ENCODE data around the gene TMEM182.
A peak's percentile ranks its signal among the peaks of the same experiment; 100 is the strongest.

TMEM182 gene

GRCh38 chr2:102737431-102737830 lies 24.4 kb upstream of the TMEM182 start:
- Histone ChIP-seq H3K9me3 (ENCODE audit: low read length) (no peaks in the 10 kb centered on the region), H3K4me1 (ENCODE audit: insufficient read depth, low read length, severe bottlenecking) (peaks cover 32% of the 10 kb centered on the region), H3K36me3 (ENCODE audit: insufficient read depth, low read length) (no peaks in the 10 kb centered on the region), H3K9ac (ENCODE audit: low read length) (peak overlapping the region; percentile 77), H3F3A (ENCODE audit: insufficient read depth, low read length) (no peaks in the 10 kb centered on the region), H3K27ac (ENCODE audit: low read depth, low read length, poor library complexity, severe bottlenecking) (no peak overlapping the region), H2AFZ (ENCODE audit: low read length) (peak overlapping the region; percentile 70), H3K9me2 (ENCODE audit: low read depth, low read length) (no peaks in the 10 kb centered on the region), H3K79me2 (ENCODE audit: insufficient read depth, low read length) (0 out of 2 replicates have a peak, but pooled peaks cover 17% of the 10 kb centered on the region), H4K20me1 (ENCODE audit: insufficient read depth, low read length) (no peaks in the 10 kb centered on the region), H3K27me3 (ENCODE audit: insufficient read depth, low read length) (no peaks in the 10 kb centered on the region), H3K4me2 (ENCODE audit: low read length) (peak overlapping the region; percentile 97), H3K4me3 (ENCODE audit: low read depth, low read length, poor library complexity, severe bottlenecking) (peak overlapping the region; percentile 92)
- TF ChIP-seq CTCF (IDR thresholded peaks at IDR 0.05; ENCODE audit: low read length) (no peak), EZH2 (IDR thresholded peaks at IDR 0.05; ENCODE audit: borderline replicate concordance, low read length) (no peak)

GRCh38 chr2:102743259-102743658 lies 18.6 kb upstream of the TMEM182 start:
- Histone ChIP-seq H3K9me2 (ENCODE audit: low read depth, low read length) (no peaks in the 10 kb centered on the region), H3K4me2 (ENCODE audit: low read length) (no peak overlapping the region), H4K20me1 (ENCODE audit: insufficient read depth, low read length) (no peaks in the 10 kb centered on the region), H3K9ac (ENCODE audit: low read length) (no peak overlapping the region), H3K27ac (ENCODE audit: low read depth, low read length, poor library complexity, severe bottlenecking) (no peak overlapping the region), H3K4me3 (ENCODE audit: low read depth, low read length, poor library complexity, severe bottlenecking) (no peak overlapping the region), H3F3A (ENCODE audit: insufficient read depth, low read length) (no peaks in the 10 kb centered on the region), H3K79me2 (ENCODE audit: insufficient read depth, low read length) (no peaks in the 10 kb centered on the region), H3K36me3 (ENCODE audit: insufficient read depth, low read length) (no peaks in the 10 kb centered on the region), H3K27me3 (ENCODE audit: insufficient read depth, low read length) (no peaks in the 10 kb centered on the region), H3K4me1 (ENCODE audit: insufficient read depth, low read length, severe bottlenecking) (no peaks in the 10 kb centered on the region), H3K9me3 (ENCODE audit: low read length) (no peaks in the 10 kb centered on the region), H2AFZ (ENCODE audit: low read length) (no peak overlapping the region)
- TF ChIP-seq EZH2 (IDR thresholded peaks at IDR 0.05; ENCODE audit: borderline replicate concordance, low read length): no peak
- TF ChIP-seq CTCF (IDR thresholded peaks at IDR 0.05; ENCODE audit: low read length): no peak

GRCh38 chr2:102748107-102748506 lies 13.7 kb upstream of the TMEM182 start:
- no peaks in the 10 kb centered on the region for H3K9me3 ChIP-seq (ENCODE audit: low read length)
- no peaks in the 10 kb centered on the region for H3K36me3 ChIP-seq (ENCODE audit: insufficient read depth, low read length)
- no peaks in the 10 kb centered on the region for H4K20me1 ChIP-seq (ENCODE audit: insufficient read depth, low read length)
- no peaks in the 10 kb centered on the region for H3K9me2 ChIP-seq (ENCODE audit: low read depth, low read length)
- no peak overlapping the region for H2AFZ ChIP-seq (ENCODE audit: low read length)
- no peak overlapping the region for H3K27ac ChIP-seq (ENCODE audit: low read depth, low read length, poor library complexity, severe bottlenecking)
- H3K27me3 ChIP-seq (ENCODE audit: insufficient read depth, low read length): no peaks in the 10 kb centered on the region
- no peaks in the 10 kb centered on the region for H3F3A ChIP-seq (ENCODE audit: insufficient read depth, low read length)
- no peak overlapping the region for H3K4me2 ChIP-seq (ENCODE audit: low read length)
- no peak overlapping the region for H3K4me3 ChIP-seq (ENCODE audit: low read depth, low read length, poor library complexity, severe bottlenecking)
- H3K9ac ChIP-seq (ENCODE audit: low read length): no peak overlapping the region
- no peak for TF ChIP-seq EZH2 (IDR thresholded peaks at IDR 0.05; ENCODE audit: borderline replicate concordance, low read length)
- TF ChIP-seq CTCF (IDR thresholded peaks at IDR 0.05; ENCODE audit: low read length): no peak
- H3K79me2 ChIP-seq (ENCODE audit: insufficient read depth, low read length): no peaks in the 10 kb centered on the region
- no peaks in the 10 kb centered on the region for H3K4me1 ChIP-seq (ENCODE audit: insufficient read depth, low read length, severe bottlenecking)

Measured in OCI-LY1 (cell line).